Gastroesophageal sphincter (tissue), 4 donors: Measurements from ENCODE around the gene ESR2. TPM values are rescaled to one million over a fixed set of nuclear protein-coding genes. Genes with fewer than 3 reads are reported as not detected.
A peak's percentile ranks its signal among the peaks of the same experiment; 100 is the strongest.

Experiments
- ATAC-seq: fragments of 150-250 bp; one replicate; pipeline ENCODE4 v1.9.1; 2016; ENCODE audit warnings: mild to moderate bottlenecking, moderate library complexity
- H3K27ac ChIP-seq, 4 donors: fragments of 200-600 bp; sonication (generic) in 3 of 4; 1 replicate in 3 of 4; 2 replicates in 1 of 4; pipeline ENCODE4 v1.5.1; 2016 to 2019
- H3K27me3 ChIP-seq: fragments of 200-600 bp; sonication (generic); one replicate; pipeline ENCODE4 v1.5.1; 2019
- H3K36me3 ChIP-seq, 2 donors: fragments of 200-600 bp; sonication (generic); one replicate each; pipeline ENCODE4 v1.5.1; 2019; ENCODE audit warnings: control low read depth in 1 of 2
- H3K4me1 ChIP-seq, 3 donors: fragments of 200-600 bp; sonication (generic); 1 replicate in 2 of 3; 2 replicates in 1 of 3; pipeline ENCODE4 v1.5.1; 2016 to 2019; ENCODE audit warnings: control low read depth in 2 of 3
- H3K4me3 ChIP-seq, 2 donors: fragments of 200-600 bp; sonication (generic); one replicate each; pipeline ENCODE4 v1.5.1; 2019; ENCODE audit warnings: mild to moderate bottlenecking in 1 of 2, moderate library complexity in 1 of 2
- H3K9me3 ChIP-seq, 3 donors: fragments of 200-600 bp; sonication (generic); one replicate each; pipeline ENCODE4 v1.5.1; 2017 to 2019; ENCODE audit warnings: control low read depth in 2 of 3
- CTCF ChIP-seq, 4 experiments: fragments of 200-600 bp in 2 of 4; fragments of 450-650 bp in 2 of 4; sonication (generic) in 1 of 4; IDR thresholded peaks; one replicate each; pipeline ENCODE4 v1.5.1; 2017 to 2019; ENCODE audit warnings: antibody characterized with exemption in 4 of 4, mild to moderate bottlenecking in 2 of 4, moderate library complexity in 2 of 4
- EP300 ChIP-seq: sonication (generic); formaldehyde crosslinking; IDR thresholded peaks from one replicate; pipeline ENCODE4 v1.6.1; 2017; ENCODE audit warnings: antibody characterized with exemption, mild to moderate bottlenecking
- POLR2A ChIP-seq, 2 donors: fragments of 450-650 bp; IDR thresholded peaks; one replicate each; pipeline ENCODE4 v1.6.1; 2017; ENCODE audit warnings: antibody characterized with exemption in 2 of 2, mild to moderate bottlenecking in 2 of 2, moderate library complexity in 1 of 2
- POLR2AphosphoS5 ChIP-seq: sonication (generic); formaldehyde crosslinking; IDR thresholded peaks from one replicate; pipeline ENCODE4 v1.6.1; 2017; ENCODE audit warnings: antibody characterized with exemption
- WGBS, 2 donors: methylation state at CpG; one replicate each; pipeline ENCODE4 v1.1.5; 2018; ENCODE audit warnings: low coverage in 1 of 2; 5-methylcytosine and 5-hydroxymethylcytosine counted together
- total RNA-seq, 4 donors: library from RNA; depleted of rRNA; stranded (reverse); fragments of >200 nt; gene quantifications; one replicate each; pipeline ENCODE4 v1.1.0, GENCODE V29; 2016

The ESR2 gene
- 1 to 10 TPM in 1 of 4 donors, under 1 TPM in 2, not detected in 1; 0.23 to 2.5 (median 0.40) TPM for total RNA-seq

- no peaks in the 10 kb centered on the region for H3K36me3 ChIP-seq
- peaks cover 60% of the 10 kb centered on the region for H3K27me3 ChIP-seq
- peak within 1 kb of the TSS in 1 of 2 donors; percentile 46 for H3K4me3 ChIP-seq
- peaks cover 0 to 19% (median 6%) of the 10 kb centered on the region in 3 donors for H3K4me1 ChIP-seq
- H3K27ac ChIP-seq, result no peak within 1 kb of the TSS
- TF ChIP-seq CTCF (IDR thresholded peaks at IDR 0.05) (peak in 2 of 4 experiments; percentile 19 to 20), POLR2A (IDR thresholded peaks at IDR 0.05) (no peak), POLR2AphosphoS5 (no peak)
- WGBS, 2 donors, result 0 to 20% methylated on average over 1 to 5 of the region's 49 CpGs
- H3K9me3 ChIP-seq, result no peaks in the 10 kb centered on the region
- peak; percentile 31 for ATAC-seq
These were observed at the start of gene ESR2 for GRCh38 chr14:64293976-64294671. Gene ESR2, minus strand, starts transcription at chr14:64294371. Its CDS starts 11,386 bp downstream, at chr14:64282985.

GRCh38 chr14:64340560-64341196, 46.5 kb upstream of the ESR2 start:
- ATAC-seq, result no peak
- Histone ChIP-seq H3K9me3 (peaks cover 0 to 11% (median 0%) of the 10 kb centered on the region in 3 donors), H3K27me3 (no peaks in the 10 kb centered on the region), H3K4me1 (peaks cover 0 to 17% (median 0%) of the 10 kb centered on the region in 3 donors), H3K36me3 (no peaks in the 10 kb centered on the region), H3K27ac (no peak overlapping the region), H3K4me3 (no peak overlapping the region)
- no peak for TF ChIP-seq POLR2AphosphoS5
- TF ChIP-seq EP300, result no peak
- TF ChIP-seq CTCF (IDR thresholded peaks at IDR 0.05), result no peak
- TF ChIP-seq POLR2A (IDR thresholded peaks at IDR 0.05), result no peak
- 94 to 97% methylated on average over 7 to 8 of the region's 8 CpGs for WGBS, 2 donors

- peak overlapping the region; percentile 73 to 83 for H3K4me3 ChIP-seq
- peaks cover 0 to 11% (median 0%) of the 10 kb centered on the region in 3 donors for H3K9me3 ChIP-seq
- TF ChIP-seq POLR2AphosphoS5, result peak; percentile 77
- no peak for TF ChIP-seq CTCF (IDR thresholded peaks at IDR 0.05)
- peak; percentile 36 to 50 for TF ChIP-seq POLR2A (IDR thresholded peaks at IDR 0.05)
- WGBS, 2 donors, result 0% methylated on average over 1 to 14 of the region's 49 CpGs
- H3K36me3 ChIP-seq, result no peaks in the 10 kb centered on the region
- peak overlapping the region; percentile 72 to 91 (median 90) for H3K27ac ChIP-seq
- H3K27me3 ChIP-seq, result no peaks in the 10 kb centered on the region
- peak; percentile 96 for ATAC-seq
- peaks cover 0 to 17% (median 0%) of the 10 kb centered on the region in 3 donors for H3K4me1 ChIP-seq
These were observed 44.6 kb upstream of the ESR2 start for GRCh38 chr14:64338616-64339316.

GRCh38 chr14:64337888-64338615, 43.9 kb upstream of the ESR2 start:
- peak; percentile 77 for ATAC-seq
- Histone ChIP-seq H3K36me3 (no peaks in the 10 kb centered on the region), H3K27ac (peak overlapping the region; percentile 72 to 91 (median 90)), H3K9me3 (peaks cover 0 to 11% (median 0%) of the 10 kb centered on the region in 3 donors), H3K27me3 (no peaks in the 10 kb centered on the region), H3K4me1 (peaks cover 0 to 17% (median 0%) of the 10 kb centered on the region in 3 donors), H3K4me3 (peak overlapping the region; percentile 73 to 83)
- 0% methylated on average over 4 of the region's 49 CpGs; no CpG with 5 or more reads in 1 of the 2 donors for WGBS, 2 donors
- TF ChIP-seq POLR2A (IDR thresholded peaks at IDR 0.05) (peak in 1 of 2 donors; percentile 19), EP300 (no peak)

GRCh38 chr14:64329149-64329548, 35.0 kb upstream of the ESR2 start:
- Histone ChIP-seq H3K27me3 (no peaks in the 10 kb centered on the region), H3K27ac (no peak overlapping the region), H3K36me3 (no peaks in the 10 kb centered on the region), H3K4me3 (no peak overlapping the region), H3K9me3 (no peaks in the 10 kb centered on the region), H3K4me1 (no peaks in the 10 kb centered on the region)
- TF ChIP-seq POLR2A (IDR thresholded peaks at IDR 0.05) (no peak), POLR2AphosphoS5 (no peak), EP300 (no peak), CTCF (IDR thresholded peaks at IDR 0.05) (no peak)
- no peak for ATAC-seq
- WGBS, 2 donors, result 84 to 89% methylated on average over 2 to 3 of the region's 3 CpGs
